GM23338 (cell line): Measurements from ENCODE around the gene ENC1. TPM values are rescaled to one million over a fixed set of nuclear protein-coding genes. Genes with fewer than 3 reads are reported as not detected.

Experiments used
- ATAC-seq: fragments of 200-7000 bp; cut with Tn5 transposase; 3 replicates; pipeline ENCODE4 v1.9.1; 2020
- DNase-seq: peaks from one replicate; pipeline ENCODE4 v3.0.0-alpha.2; 2015; ENCODE audit warnings: low spot score
- H2AFZ ChIP-seq: fragments of 200-600 bp; sonication (generic); 2 replicates; pipeline ENCODE4 v1.8.0; 2016; ENCODE audit warnings: antibody characterized with exemption, mild to moderate bottlenecking, moderate library complexity
- H3F3A ChIP-seq: fragments of 200-600 bp; sonication (generic); replicated peaks from 2 replicates; pipeline ENCODE4 v1.8.0; 2017; ENCODE audit warnings: antibody characterized with exemption, mixed run types, low read depth
- H3K27ac ChIP-seq: fragments of 200-600 bp; sonication (generic); 2 replicates; pipeline ENCODE4 v1.6.1; 2016; ENCODE audit warnings: low read depth
- H3K27me3 ChIP-seq: fragments of 200-600 bp; sonication (generic); 2 replicates; pipeline ENCODE4 v1.8.0; 2016; ENCODE audit warnings: mild to moderate bottlenecking, mixed run types, moderate library complexity; ENCODE audit not compliant: insufficient read depth
- H3K36me3 ChIP-seq: fragments of 200-600 bp; sonication (generic); 2 replicates; pipeline ENCODE4 v1.8.0; 2016; ENCODE audit warnings: mild to moderate bottlenecking; ENCODE audit not compliant: insufficient read depth
- H3K4me1 ChIP-seq: fragments of 200-600 bp; sonication (generic); 2 replicates; pipeline ENCODE4 v1.8.0; 2016; ENCODE audit warnings: mild to moderate bottlenecking, moderate library complexity; ENCODE audit not compliant: insufficient read depth
- H3K4me2 ChIP-seq: fragments of 200-600 bp; sonication (generic); 2 replicates; pipeline ENCODE4 v1.7.1; 2017; ENCODE audit warnings: mixed run types
- H3K4me3 ChIP-seq: fragments of 200-600 bp; sonication (generic); 2 replicates; pipeline ENCODE4 v1.6.1; 2016; ENCODE audit warnings: mixed run types
- H3K79me2 ChIP-seq: fragments of 200-600 bp; sonication (generic); replicated peaks from 2 replicates; pipeline ENCODE4 v1.8.0; 2017; ENCODE audit warnings: mild to moderate bottlenecking; ENCODE audit not compliant: insufficient read depth
- H3K9me2 ChIP-seq: fragments of 200-600 bp; sonication (generic); 2 replicates; pipeline ENCODE4 v1.8.0; 2017; ENCODE audit not compliant: insufficient read depth
- H4K20me1 ChIP-seq: fragments of 200-600 bp; sonication (generic); replicated peaks from 2 replicates; pipeline ENCODE4 v1.8.0; 2017; ENCODE audit warnings: mild to moderate bottlenecking; ENCODE audit not compliant: insufficient read depth
- H3K27ac Mint-ChIP-seq: 2 replicates; pipeline ENCODE4 v1.8.0; 2020; ENCODE audit warnings: inconsistent platforms, mild to moderate bottlenecking, moderate library complexity, mixed read lengths
- H3K27me3 Mint-ChIP-seq: 3 replicates; pipeline ENCODE4 v1.8.0; 2022; ENCODE audit warnings: low read depth, mild to moderate bottlenecking, moderate library complexity, mixed read lengths, inconsistent platforms; ENCODE audit not compliant: insufficient read depth, poor library complexity
- H3K36me3 Mint-ChIP-seq: 3 replicates; pipeline ENCODE4 v1.8.0; 2021; ENCODE audit warnings: low read depth, mild to moderate bottlenecking, inconsistent platforms, moderate library complexity, mixed read lengths
- H3K4me1 Mint-ChIP-seq: 3 replicates; pipeline ENCODE4 v1.8.0; 2020; ENCODE audit warnings: mild to moderate bottlenecking, inconsistent platforms, mixed read lengths
- H3K4me3 Mint-ChIP-seq: 3 replicates; pipeline ENCODE4 v1.8.0; 2021; ENCODE audit warnings: moderate library complexity, mild to moderate bottlenecking, inconsistent platforms, mixed read lengths
- H3K9me3 Mint-ChIP-seq: 3 replicates; pipeline ENCODE4 v1.8.0; 2020; ENCODE audit warnings: moderate library complexity, mild to moderate bottlenecking, inconsistent platforms, mixed read lengths
- CREB1 ChIP-seq: fragments of 250-450 bp; sonication (Bioruptor Pico); IDR thresholded peaks from 2 replicates; pipeline ENCODE4 v1.5.0; 2020; ENCODE audit warnings: low read depth, mild to moderate bottlenecking, moderate library complexity
- CTCF ChIP-seq, 2 experiments: fragments of 200-600 bp in 1 of 2; sonication (generic) in 1 of 2; conservative IDR thresholded peaks; 2 replicates each; pipeline versions ENCODE4 v1.5.1 to v1.6.1; 2016 to 2017; ENCODE audit warnings: antibody characterized with exemption in 2 of 2, low read depth in 2 of 2, mild to moderate bottlenecking in 2 of 2, moderate library complexity in 1 of 2
- ETS1 ChIP-seq: IDR thresholded peaks from 2 replicates; pipeline ENCODE4 v1.6.1; 2016; ENCODE audit warnings: antibody characterized with exemption
- EZH2 ChIP-seq: fragments of 200-600 bp; sonication (generic); IDR thresholded peaks from one replicate; pipeline ENCODE4 v1.8.0; 2017; ENCODE audit warnings: antibody characterized with exemption, mild to moderate bottlenecking, low read depth; ENCODE audit not compliant: unreplicated experiment
- EZH2phosphoT487 ChIP-seq: fragments of 200-600 bp; sonication (generic); IDR thresholded peaks from one replicate; pipeline ENCODE4 v1.8.1; 2018; ENCODE audit warnings: antibody characterized with exemption; ENCODE audit not compliant: unreplicated experiment
- JUNB ChIP-seq: IDR thresholded peaks from one replicate; pipeline ENCODE4 v1.6.1; 2016; ENCODE audit warnings: antibody characterized with exemption; ENCODE audit not compliant: unreplicated experiment
- NANOG ChIP-seq: IDR thresholded peaks from 2 replicates; pipeline ENCODE4 v1.6.1; 2016; ENCODE audit warnings: antibody characterized with exemption, borderline replicate concordance
- POLR2AphosphoS5 ChIP-seq: IDR thresholded peaks from 2 replicates; pipeline ENCODE4 v1.6.1; 2016; ENCODE audit warnings: antibody characterized with exemption, low read depth
- REST ChIP-seq: IDR thresholded peaks from one replicate; pipeline ENCODE4 v1.6.1; 2018; ENCODE audit warnings: antibody characterized with exemption; ENCODE audit not compliant: unreplicated experiment
- STAT1 ChIP-seq: IDR thresholded peaks from one replicate; pipeline ENCODE4 v1.6.1; 2016; ENCODE audit warnings: antibody characterized with exemption; ENCODE audit not compliant: unreplicated experiment
- ZNF114 ChIP-seq: fragments of 250-450 bp; sonication (Bioruptor Pico); IDR thresholded peaks from 2 replicates; pipeline ENCODE4 v1.5.0; 2020; ENCODE audit warnings: mild to moderate bottlenecking, moderate library complexity
- ZNF331 ChIP-seq: fragments of 250-450 bp; sonication (Bioruptor Pico); IDR thresholded peaks from 2 replicates; pipeline ENCODE4 v1.5.0; 2020; ENCODE audit warnings: low read depth, mild to moderate bottlenecking, moderate library complexity
- ZNF462 ChIP-seq: fragments of 250-450 bp; sonication (Bioruptor Pico); IDR thresholded peaks from 2 replicates; pipeline ENCODE4 v1.5.0; 2020; ENCODE audit warnings: mild to moderate bottlenecking, moderate library complexity
- polyA plus RNA-seq: library from polyadenylated mRNA; unstranded; fragments of >200 nt; fragmentation: Nextera tagmentation; extraction: Ambion mirVana; gene quantifications from 2 replicates; pipeline ENCODE4 v1.2.1, GENCODE V29; 2016
- total RNA-seq: library from RNA; depleted of rRNA; stranded (reverse); fragments of >200 nt; shearing (Covaris generic); gene quantifications from 2 replicates; pipeline ENCODE4 v1.2.3, GENCODE V29; 2014

Gene ENC1
- total and polyA plus RNA-seq, 2 experiments from 2014 or later: 8.2 to 27.9 TPM

GRCh38 chr5:74632947-74633356 lies 7.6 kb downstream of the ENC1 start:
- peaks cover 6% of the 10 kb centered on the region; the same call in 1 of the 2 replicates for H3K36me3 ChIP-seq
- H3K27ac Mint-ChIP-seq: no peak overlapping the region
- no peaks in the 10 kb centered on the region for H3K27me3 ChIP-seq
- no peak overlapping the region for H3K4me2 ChIP-seq
- H2AFZ ChIP-seq: no peak overlapping the region
- no peak for ATAC-seq
- DNase-seq: no peak
- TF ChIP-seq EZH2 (no peak), EZH2phosphoT487 (no peak), STAT1 (no peak), ZNF331 (no peak), POLR2AphosphoS5 (no peak), ZNF462 (CRISPR knock-in tag) (no peak), NANOG (no peak), REST (no peak), ETS1 (no peak), JUNB (no peak), CTCF (conservative IDR thresholded peaks at IDR 0.05; ENCODE audit: low read depth in 2 of 2) (no peak), CREB1 (CRISPR knock-in tag) (no peak), ZNF114 (CRISPR knock-in tag) (no peak)
- H3K4me1 ChIP-seq: peaks cover 41% of the 10 kb centered on the region
- H3K4me1 Mint-ChIP-seq: peaks cover 56% of the 10 kb centered on the region
- no peaks in the 10 kb centered on the region for H3F3A ChIP-seq
- H3K36me3 Mint-ChIP-seq: peaks cover 36% of the 10 kb centered on the region
- H3K79me2 ChIP-seq: peaks cover 31% of the 10 kb centered on the region
- H3K27ac ChIP-seq: no peak overlapping the region
- no peaks in the 10 kb centered on the region for H3K9me3 Mint-ChIP-seq
- no peak overlapping the region for H3K4me3 ChIP-seq
- H3K27me3 Mint-ChIP-seq: peaks cover 2% of the 10 kb centered on the region
- no peak overlapping the region for H3K4me3 Mint-ChIP-seq
- H3K9me2 ChIP-seq: no peaks in the 10 kb centered on the region
- H4K20me1 ChIP-seq: peaks cover 13% of the 10 kb centered on the region
